Activated CD8-positive, alpha-beta memory T cell treated with anti-CD3 and anti-CD28 coated beads, Interleukin-2, amount 50 U/mL, for 48 hours (primary cell): ENCODE results near the gene TSLP.

Source experiments
- DNase-seq: peaks from one replicate; pipeline ENCODE4 v3.0.0-alpha.2; 2020

Gene TSLP

DNA sequence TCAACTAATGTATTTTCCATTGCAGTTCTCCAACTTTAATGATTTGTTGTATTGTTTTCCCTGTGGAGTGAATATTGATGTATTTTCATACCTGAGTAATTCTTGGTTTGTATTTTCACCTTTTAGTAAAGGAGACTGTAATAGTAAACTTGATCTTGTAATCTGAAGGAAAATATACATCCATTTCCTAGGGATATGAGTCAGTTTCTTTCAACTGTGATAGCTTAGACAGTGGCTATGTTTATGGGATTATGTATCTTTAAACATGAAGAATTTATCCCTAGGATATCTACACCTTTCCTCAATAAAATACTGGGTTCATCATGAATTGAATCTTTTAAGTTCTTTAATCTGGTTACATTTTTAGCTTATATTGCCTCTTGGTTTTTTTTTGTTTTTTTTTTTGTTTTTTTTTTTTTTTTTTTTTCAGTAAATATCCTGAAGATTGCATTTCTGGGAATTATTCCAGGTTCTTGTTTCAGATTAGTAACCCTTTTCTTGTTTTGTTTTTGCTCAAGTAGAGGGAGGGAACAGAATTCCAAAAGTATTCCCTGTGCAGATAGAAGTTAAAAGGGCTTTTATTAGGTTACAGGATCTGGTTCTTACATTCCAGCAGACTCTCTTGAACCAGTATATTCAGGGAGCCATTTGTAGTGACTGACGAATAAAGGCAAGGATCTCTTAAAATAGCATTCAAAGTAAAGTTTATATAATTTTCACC, 27.7 kb downstream of the TSLP start:
- no peak for DNase-seq

DNA sequence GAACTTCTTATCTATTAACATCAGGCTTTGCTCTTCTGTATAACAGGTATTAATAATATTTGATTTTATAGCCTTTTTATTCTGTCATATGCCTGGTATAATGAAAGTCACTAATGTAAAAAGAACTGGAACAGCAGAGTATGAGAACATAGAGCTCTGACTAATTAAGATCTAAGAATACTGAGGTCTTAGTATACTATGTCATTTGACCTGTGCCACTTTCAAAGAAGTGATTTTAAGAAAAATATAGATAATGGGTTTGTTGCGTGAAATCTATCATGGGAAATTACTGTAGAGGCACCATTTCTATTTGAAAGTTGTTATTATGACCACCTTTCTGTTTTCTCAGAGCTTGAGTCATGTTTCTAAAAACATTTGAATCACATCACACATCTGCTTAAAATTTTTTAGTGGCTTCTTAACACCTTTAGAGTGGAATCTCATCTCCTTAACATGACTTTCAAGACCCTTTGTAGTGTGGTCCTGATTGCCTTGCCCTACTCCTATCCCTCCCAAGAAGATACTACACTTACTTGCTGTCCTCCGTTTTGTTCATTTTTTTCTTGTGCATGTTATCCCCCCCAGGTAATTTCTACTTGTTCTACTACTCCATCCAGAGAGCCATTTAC, 34.9 kb downstream of the TSLP start:
- DNase-seq: no peak

DNA sequence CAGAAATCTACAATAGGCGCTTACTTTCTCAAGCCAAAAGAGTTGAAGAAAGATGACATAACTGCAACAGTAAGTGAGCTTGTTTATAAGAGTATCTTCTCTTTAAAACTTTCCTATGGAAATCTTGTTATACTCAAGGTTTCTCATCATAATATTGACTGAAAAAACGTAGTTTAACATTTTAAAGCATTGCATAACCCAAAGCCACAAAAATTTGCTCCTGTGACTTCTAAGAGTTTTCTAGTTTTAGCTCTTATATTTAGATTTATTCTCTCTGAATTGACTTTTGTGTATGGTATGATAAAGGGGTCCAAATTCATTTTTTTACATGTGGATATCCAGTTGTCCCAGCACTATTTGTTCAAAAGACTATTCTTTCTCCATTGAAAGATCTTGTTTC, 35.9 kb downstream of the TSLP start:
- no peak for DNase-seq

DNA sequence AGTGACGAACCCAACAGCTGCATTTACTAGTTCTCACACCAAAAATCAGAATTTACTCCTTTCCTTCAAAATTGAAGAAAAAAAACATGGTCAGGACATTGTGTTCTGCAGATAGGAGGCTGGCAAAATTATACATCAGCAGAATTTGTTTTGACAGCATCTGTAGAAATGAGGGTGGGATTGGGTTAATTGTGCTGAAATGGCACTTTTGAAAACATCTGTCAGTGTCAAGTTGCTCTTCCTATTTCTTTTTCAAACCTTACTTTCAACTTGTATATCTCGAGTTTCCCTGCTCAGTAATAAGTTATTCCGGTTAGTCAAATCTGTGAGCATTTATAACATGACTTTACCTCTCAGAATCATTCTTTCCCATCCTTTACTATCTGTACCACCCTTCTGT, 40.4 kb downstream of the TSLP start:
- DNase-seq: no peak

DNA sequence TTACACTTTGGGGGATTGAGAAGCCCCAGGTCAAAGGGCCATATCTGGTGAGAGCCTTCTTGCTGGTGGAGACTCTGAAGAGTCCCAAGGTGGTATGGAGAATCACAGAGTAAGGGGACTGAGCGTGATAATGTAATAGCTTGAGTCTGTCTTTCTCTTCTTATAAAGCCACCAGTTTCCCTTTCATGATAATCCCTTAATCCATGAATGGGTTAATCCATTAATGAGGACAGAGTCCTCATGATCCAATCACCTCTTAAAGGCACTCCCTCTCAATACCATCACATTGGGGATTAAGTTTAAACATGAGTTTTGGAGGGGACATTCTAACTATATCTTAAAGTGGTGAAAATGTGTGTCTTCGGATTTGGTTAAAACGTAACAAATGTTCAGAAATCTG, 42.2 kb downstream of the TSLP start:
- DNase-seq: no peak

DNA sequence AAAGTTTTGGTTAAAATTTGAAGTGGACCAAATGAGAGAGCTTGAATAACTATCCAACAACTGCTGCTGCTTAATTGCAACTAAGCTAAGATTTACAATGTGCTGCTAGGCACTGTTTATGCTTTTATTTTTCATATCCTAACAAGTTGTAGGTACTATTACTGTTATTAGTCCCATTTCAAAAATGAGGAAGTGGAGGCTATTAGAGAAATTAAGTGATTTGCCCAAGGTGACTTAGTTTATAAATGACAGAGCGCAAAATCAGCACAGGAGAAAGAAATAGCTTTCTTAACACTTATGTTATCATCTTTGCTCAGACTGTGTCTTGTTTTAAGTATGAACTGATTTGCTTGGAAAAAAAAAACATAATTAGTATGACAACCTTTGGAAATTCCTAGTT, 43.7 kb downstream of the TSLP start:
- DNase-seq: no peak

DNA sequence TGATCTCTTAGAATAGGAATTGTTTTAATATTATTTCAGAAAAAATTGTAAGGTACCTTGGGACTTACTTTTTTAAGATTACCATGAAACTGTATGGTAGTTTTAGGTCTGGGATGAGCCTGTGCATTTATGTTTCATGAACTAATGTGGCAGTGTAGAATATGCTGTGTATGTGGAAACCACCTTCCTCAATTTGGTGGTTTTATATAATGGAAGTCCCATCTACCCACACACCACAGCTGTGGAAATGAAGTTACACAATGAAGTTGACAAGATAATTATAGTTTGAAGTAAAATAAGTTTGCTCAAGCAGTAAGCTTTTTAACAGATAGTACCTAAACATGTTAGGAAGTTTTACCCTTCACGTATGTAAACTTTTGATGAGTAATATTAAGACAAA, 45.0 kb downstream of the TSLP start:
- DNase-seq: no peak

DNA sequence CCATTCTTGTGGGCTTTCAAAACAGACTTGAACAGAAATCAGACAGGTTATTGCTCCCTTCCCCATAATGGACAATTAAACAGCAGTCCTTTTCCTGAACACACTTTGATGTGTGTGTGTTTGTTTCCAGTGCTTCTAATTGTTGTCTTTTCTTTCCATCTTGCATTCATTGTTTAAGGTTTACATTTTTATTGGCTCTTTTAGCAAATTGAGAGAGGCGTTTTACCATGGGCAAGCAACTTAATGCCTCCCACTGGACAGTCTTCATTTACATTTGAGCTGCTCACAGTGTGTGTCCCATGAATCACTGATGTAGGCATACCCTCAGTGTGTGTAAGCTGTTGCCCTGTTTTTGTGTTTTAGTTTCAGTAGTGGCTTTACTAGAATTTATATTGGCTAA, 45.6 kb downstream of the TSLP start:
- DNase-seq: no peak

DNA sequence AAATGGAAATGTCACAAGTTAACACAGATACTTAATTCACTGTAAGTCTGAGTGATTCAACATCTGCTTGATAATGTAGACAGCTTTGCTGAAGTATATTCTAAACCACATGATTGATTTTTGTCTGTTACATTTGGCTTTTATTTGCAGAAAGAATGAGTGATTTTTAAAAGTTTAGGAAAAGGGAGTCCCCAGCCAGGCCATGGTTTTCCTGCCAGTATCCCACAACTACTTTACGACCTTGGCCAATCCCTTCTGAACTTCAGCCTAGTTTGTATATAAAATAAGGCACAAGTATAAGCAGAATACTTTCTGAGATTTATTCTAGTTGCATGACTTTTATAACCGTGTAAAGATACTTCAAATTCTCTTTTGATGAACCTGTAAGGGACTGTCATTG, 47.7 kb downstream of the TSLP start:
- no peak for DNase-seq

DNA sequence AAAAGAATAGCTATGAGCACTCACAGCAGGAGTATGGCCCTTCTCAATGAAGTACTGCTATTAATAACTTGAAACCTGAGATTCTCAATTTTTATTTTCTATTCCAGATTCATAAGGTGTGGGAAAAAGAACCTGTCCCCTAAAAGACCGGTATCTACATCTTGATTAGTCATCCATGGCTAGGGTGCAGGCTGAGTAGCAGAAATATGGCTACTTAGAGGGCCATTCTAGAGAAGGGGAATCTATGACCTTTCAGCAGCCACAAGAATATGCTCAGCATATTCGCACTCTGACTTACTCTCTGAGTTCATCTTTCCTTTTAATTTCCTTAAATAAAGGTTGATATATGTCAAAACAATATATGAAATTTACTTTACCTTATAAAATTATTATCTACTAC, 48.3 kb downstream of the TSLP start:
- DNase-seq: no peak

DNA sequence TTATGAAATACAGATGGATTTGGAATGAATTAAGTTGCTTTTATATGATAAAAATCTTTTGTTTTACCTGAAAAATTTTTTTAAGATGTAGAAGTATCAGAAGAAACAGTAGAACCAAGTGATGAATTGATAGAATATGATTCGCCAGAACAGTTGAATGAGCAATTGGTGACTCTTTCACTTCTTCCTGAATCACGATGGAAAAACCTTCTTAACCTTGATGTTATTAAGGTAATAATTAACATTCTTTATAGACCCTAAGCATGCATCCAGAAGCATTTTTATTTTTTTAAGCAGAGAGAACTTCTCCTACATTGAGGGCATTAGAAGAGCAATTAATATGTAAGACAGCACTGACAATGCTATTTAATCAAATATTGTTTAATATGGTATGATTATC, 49.4 kb downstream of the TSLP start:
- no peak for DNase-seq

DNA sequence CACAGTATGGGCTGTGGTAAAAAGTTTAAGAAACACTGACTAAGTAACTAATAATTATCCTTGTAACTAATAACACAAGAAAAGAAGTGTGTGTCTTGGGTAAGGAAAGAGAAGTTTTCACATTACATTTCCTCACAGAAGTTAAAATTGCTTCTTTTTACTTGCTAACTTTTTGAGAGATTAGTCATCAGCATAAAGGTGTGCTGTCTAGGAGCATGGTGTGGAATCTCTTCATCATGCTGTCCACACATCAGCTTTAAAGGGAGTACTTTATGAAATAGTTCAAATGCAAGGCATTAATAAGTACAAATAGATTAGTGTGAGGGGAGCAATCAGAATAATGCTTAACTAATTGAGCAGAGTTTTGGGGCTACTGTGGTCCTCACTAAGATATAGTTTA, 50.4 kb downstream of the TSLP start:
- no peak for DNase-seq

DNA sequence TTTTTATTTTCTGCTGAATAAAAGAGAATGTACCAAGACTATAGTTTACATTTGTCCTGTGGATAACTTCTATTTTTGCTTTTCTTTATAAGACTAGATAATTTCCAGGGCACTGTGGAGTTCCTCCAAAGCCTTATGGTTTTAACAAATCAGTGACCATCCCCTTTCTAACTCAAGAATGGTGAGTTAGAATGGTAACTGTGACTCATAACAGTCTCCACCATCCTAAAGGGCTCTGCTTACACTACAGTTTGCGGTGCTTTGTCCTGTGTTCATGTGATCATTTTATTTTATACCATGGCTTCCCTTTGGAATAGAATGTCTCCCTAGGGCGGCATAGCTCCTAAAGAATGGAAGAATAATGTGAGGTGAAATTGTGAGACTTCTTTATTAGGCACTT, 50.9 kb downstream of the TSLP start:
- DNase-seq: no peak

DNA sequence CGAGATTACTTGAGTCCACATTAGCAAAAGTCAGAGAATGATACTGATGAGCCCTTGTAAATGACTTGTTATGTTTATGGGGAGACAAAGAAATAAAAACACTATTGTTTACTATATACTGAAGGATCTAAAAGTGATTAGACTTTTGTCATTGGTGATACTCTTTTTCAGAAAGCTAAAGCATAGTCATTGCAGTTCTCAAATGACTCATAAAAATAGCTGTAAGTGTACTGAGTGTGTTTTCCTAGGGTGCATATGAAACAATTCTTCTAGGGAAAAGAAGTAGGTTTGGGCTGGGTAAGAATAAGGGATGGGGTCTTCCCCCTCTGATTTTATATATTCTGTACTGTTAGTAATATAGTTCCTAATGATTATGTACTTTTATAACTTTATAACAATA, 53.3 kb downstream of the TSLP start:
- DNase-seq: no peak

DNA sequence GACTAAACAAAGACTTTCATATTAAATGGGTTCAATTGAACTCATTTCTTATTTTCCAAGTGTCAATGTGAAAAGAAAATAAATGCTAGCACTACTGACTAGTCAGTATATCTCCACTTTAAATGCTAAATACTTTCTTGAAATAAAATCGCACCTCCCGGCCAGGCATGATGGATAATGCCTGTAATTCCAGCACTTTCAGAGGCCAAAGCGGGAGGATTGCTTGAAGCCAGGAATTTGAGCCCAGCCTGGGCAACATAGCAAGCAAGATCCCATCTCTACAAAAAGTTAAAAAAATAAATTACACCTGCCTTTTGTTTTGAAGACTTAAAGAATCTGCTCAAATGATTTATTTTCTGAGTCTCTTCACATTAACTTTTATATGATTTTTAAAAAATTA, 55.4 kb downstream of the TSLP start:
- DNase-seq: no peak
